HG03558 (cell line): ENCODE measurements around the gene MOV10L1.
"Not testable (repeated sequence)": the region's sequence is repeated elsewhere in the genome, so short reads cannot be mapped to it uniquely, and the experiment has no call there.

Experiments
- ATAC-seq: cut with Tn5 transposase; IDR thresholded peaks from one replicate; pipeline ENCODE4 v1.9.1; 2021; ENCODE audit warnings: moderate number of reproducible peaks; ENCODE audit not compliant: unreplicated experiment; ENCODE audit errors: extremely low read depth

The MOV10L1 gene

DNA sequence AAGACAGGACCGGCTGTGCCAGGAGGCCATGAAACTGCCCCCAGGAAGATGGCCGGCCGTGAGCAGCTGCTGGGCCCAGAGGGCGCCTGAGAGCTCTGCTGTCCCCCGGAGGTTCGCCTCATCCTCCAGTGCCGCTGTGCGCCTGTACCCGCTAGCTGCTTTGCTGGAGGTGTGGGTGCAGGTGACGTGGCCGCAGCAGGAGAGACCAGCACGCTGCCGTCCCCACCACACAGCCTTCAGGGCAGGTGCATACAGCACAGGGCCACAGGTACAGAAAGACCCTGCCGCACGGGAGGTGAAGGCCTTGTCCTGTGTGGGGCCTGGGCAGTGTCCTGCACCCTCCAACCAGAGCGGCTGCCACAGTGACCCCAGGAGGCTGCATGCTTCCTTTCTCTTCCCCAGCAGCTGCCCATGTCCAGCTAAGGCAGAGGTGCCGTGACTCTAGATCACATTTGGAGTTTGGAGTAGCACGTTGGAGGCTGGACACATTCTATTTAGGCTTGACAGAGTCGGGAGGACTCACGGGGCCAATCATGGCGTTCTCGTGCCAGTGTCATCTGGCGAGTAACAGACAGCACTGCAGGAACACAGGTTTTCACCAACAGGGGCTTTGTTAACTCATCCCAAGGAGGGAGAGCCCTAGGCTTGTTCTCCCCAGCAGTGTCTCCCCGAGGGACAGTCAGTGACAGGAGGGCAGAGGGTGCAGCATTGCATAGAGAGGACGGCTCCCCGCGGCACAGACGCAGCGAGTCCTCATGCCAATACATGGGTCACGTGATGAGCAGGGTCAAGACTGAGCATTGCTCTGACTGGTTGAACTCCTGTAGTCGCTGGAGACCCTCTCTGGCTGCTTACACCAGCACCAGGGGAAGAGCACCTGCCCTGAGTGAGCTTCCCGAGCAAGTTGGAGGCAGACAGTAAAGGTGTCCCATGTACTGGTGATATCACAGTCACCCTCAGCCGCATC, 62.0 kb downstream of the MOV10L1 start:
- no peak for ATAC-seq

DNA sequence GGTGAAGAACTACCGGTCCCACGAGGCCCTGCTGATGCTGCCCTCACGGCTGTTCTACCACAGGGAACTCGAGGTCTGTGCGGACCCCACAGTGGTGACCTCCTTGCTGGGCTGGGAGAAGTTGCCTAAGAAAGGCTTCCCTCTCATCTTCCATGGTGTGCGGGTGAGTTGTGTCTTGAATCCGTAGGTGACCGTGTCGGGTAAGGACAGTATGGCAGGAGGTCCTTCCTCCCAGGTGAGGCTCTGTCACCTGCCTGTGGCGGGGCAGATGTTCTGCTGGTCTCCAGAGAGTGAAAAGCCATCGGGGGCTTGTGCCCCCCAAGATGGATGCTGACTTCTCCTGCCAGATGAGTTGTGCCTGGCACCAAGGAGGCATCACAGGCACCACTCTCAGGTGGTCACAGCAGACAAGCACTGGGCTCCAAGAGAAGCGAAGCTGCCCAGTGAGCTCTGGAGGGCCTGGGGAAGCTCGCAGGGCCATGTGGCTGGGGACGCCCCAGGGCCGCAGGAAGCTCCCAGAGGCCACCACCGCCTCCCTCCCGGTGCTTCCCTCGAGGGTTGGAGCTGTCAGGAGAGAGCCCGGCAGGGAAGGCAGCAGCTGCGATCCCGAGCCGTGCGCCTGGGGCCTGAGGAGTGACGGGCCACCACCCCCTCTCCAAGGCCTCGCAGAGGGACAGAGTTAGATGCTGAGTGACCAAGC, 63.4 kb downstream of the MOV10L1 start:
- no peak for ATAC-seq

DNA sequence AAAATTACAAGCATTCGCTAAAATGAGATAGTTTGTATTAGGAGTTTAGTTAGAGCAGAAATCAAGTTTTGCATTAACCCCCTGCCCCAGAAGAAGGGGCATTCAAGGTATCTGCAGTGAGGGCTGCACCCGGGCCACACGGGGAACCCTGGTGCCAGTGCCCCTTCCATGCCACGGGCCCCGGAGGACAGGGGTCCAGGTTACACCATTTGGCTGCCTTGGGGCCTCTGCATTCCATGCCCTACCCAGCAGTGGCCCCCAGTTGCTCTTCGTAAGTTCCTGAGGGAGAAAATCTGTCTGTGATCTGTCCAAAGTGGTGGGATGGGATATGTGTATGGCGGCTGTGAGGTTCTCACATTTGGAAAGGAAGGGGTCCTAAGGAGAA, 63.9 kb downstream of the MOV10L1 start:
- no peak for ATAC-seq

DNA sequence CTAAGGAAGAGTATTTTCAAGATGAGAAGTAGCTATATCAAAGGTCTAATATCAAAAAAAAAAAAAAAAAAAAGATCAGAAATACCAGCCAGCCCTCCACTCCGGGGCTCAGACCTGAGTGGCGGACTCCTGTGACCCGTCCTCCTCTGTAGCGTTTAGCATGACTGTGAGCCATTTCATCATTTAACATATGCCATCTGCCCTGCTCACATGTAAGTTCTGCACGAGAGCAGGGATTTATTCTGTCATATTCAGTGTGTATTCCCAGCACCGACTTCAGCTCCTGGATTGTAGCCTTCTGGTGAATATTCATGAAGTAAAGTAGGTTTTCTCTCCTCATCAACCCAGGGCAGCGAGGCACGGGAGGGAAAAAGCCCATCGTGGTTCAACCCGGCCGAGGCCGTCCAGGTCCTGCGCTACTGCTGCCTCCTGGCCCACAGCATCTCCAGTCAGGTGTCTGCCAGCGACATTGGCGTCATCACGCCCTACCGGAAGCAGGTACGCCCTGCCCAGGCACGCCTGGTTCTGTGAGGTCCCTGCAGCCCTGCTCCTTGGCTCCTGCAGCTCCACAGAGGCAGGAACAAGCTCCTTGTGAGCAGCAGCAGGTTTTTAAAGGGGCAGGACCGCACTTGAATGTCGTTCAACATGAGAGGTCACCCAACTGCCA, 68.0 kb downstream of the MOV10L1 start:
- no peak for ATAC-seq

DNA sequence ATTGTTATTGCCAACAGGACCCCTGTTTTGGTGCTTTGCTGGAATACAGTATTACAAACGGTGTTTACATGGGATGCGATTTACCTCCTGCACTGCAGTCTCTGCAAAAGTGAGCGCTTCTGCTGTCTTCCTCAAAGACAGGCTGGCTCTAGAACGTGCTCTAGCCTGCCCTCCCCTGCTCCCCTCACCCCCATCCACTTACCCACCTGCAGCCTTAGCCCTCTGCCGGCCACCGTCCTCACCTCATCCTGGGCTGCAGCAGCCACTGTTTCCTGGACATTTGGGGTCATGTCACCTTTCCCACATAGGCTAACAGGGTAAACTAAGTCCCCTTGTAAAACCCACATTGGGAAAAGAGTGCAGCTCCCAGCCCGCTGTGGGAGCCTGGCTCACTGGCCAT, 71.1 kb downstream of the MOV10L1 start:
- ATAC-seq, result no peak

DNA sequence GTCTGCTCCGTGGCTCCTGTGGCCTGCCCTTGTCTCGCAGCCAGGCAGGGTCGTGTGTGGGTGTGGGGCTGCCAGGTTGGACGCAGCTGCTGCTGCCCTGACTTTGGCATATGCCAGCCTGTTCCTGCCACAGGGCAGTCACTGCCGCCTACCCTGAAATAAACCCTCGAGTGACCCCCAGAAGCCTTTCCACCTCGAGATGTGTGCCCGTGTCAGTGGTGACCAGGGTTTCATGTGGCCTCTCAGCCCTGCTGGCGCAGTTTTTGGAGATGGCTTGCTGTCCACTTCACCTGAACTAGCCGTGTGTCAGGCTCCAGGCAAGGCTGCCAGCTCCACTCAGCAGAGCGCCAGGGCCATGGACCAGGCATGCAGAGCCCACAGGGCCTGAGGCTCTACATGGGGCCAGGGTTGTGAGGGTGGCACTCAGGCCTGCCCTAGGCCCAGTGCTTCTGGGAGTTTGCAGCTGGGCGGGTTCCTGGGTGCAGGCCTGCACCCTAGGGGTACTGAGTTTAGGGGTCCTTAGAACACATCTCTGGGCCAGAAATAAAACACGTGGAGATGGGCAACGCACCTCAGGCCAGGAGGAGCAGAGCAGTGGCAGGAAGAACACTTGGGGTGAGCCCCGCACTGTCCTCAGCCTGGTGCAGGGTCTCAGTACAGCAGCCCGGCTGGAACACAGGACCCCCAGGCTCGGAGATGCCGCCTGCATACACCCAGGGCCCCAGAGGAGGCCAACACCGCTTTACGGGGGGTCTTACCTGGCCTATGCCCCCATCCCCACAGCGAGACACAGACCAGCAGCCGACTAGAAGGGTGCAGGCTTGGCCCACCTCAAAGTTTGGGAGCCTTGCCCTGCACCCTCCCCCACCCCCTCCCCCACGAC, 71.9 kb downstream of the MOV10L1 start:
- ATAC-seq, result no peak

DNA sequence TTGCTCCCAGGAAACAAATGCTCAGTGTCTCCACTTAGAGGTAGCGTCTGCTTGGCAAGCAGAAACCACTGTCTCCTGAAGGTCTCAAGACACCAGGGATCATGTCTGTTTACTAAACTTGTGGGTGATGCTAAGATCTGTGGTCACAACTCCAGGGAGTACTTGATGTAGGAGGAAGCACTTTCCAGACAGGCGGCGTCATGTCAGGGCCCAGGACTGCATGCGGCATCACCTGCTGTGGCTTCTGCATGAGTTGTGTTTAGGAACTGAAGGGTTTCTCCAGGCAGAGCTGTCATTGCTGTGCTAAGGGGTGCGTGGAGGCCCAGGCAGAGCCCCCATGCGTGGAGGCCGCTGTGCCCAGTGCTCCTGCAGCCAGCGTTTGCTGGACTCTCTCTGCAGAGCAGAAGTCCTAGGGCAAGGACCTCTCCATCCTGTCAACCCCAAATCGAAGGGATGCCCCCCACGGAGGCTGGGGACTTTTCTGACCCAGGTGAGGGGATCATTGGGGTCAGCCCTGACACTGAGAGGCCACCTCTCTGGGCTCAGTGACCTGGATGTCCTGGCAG, 72.7 kb downstream of the MOV10L1 start:
- ATAC-seq, result no peak

DNA sequence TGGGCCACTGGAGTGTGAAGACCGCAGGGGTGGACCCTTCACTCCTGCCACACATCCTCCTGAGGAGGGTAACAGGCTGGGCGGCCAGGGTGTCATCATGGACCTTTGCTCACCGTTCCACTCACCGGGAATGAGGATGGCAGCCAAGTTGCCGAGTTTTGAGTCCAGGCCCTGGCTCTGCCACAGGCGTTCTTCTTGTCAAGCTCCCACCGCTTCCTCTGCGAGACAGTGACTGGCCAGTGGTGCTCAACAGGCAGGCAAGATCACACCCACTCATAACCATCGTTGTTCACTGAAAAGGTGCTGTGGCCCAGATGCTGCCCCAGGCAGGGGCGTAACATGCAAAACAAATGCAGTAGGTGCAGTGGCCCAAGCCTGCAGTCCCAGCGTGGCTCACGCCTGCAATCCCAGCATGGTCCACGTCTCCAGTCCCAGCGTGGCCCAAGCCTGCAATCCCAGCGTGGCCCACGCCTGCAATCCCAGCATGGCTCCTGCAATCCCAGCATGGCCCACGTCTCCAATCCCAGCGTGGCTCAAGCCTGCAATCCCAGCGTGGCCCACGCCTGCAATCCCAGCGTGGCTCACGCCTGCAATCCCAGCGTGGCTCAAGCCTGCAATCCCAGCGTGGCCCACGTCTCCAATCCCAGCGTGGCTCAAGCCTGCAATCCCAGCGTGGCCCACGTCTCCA, 75.8 kb downstream of the MOV10L1 start:
- ATAC-seq, result no peak

DNA sequence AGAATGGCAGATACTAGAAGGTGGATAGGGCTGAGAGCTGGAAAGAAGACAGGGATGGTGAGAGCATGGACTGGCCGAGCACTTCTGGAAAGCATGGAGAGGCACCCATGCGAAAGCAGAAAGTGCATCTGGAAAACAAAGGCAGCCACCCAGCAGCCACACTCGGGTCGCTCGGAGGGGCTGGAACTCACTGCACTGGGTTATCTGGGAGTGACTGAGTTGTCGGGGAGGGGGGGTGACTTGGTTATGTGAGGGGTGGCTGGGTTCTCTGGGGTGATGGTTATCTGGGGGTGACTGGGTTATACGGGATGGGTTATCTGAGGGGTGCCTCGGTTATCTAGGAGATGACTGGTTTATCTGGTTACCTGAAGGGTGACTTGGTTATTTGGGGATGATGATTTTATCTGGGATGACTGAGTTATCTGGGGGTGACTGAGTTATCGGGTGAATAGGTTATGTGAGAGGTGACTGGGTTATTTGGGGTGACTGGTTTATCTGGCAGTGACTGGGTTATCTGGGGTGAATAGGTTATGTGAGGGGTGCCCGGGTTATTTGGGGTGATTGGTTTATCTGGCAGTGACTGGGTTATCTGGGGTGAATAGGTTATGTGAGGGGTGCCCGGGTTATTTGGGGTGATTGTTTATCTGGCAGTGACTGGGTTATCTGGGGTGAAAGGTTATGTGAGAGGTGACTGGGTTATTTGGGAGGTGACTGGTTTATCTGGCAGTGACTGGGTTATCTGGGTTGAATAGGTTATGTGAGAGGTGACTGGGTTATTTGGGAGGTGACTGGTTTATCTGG, 78.1 kb downstream of the MOV10L1 start:
- no peak for ATAC-seq

DNA sequence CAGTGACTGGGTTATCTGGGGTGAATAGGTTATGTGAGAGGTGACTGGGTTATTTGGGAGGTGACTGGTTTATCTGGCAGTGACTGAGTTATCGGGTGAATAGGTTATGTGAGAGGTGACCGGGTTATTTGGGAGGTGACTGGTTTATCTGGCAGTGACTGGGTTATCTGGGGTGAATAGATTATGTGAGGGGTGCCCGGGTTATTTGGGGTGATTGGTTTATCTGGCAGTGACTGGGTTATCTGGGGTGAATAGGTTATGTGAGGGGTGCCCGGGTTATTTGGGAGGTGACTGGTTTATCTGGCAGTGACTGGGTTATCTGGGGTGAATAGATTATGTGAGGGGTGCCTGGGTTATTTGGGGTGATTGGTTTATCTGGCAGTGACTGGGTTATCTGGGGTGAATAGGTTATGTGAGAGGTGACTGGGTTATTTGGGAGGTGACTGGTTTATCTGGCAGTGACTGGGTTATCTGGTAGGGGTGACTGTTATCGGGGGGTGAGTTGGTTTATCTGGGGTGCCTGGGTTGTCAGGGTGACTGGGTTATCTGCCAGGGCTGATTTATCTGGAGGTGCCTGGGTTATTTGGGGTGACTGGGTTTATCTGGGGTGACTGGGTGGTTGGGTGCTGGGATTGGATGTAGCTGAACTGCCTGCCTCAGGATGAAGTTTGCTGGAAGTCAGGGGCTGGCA, 78.8 kb downstream of the MOV10L1 start:
- not testable (repeated sequence) for ATAC-seq

DNA sequence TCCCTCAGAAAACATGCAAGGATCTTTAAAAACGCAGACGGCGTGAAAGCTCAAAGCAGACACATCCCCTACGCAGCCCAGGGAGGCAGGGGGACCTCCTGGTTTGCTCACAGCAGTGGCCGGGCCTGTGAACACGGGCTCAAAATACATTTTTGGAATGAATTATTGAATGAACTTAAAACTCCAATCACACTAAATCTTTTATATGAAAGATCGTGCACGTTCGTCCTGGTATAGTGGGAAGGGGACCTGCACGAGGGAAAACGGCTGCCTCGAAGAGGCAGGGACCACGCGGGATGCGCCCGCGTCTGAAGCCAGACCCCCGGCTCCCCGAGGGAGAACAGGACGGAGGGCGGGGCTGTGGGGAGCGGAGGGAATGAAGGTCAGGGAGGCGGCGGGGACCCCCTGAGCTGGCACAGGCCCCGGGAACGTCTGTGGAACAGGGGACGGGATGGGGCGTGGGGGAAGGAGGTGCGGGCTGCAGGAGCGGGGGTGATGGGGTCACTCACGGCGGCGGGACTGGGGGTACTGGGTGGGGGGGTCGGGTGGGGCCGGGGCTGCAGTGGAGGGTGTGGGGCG, 79.5 kb downstream of the MOV10L1 start:
- ATAC-seq, result no peak

DNA sequence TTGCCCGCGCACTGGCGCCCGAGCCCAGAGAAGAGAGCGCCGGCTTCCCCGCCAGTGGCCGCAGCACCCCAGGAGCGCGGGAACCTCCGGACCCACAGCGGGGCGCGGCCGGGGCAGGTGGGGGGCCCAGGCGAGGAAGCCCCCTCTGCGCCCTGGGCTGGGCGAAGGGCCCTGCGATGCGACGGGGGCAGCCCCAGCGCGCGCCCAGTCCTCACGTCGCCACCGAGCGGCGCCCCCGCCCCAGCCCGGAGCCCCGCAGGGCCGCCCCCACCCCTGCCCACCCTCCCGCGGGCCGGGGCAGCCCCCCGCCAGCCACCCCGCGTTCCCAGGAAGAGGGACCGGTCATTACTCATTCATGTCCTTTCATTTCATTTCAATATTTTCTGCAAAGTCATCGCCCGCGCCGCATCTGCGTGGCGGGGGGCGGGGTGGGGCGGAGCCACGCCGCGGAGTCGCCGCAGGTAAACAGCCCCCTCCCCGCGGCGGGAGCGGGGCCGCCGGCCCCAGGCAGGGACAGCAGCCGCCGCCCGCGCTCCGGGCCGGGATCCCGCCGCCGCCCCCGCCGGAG, 80.1 kb downstream of the MOV10L1 start:
- ATAC-seq, result no peak

DNA sequence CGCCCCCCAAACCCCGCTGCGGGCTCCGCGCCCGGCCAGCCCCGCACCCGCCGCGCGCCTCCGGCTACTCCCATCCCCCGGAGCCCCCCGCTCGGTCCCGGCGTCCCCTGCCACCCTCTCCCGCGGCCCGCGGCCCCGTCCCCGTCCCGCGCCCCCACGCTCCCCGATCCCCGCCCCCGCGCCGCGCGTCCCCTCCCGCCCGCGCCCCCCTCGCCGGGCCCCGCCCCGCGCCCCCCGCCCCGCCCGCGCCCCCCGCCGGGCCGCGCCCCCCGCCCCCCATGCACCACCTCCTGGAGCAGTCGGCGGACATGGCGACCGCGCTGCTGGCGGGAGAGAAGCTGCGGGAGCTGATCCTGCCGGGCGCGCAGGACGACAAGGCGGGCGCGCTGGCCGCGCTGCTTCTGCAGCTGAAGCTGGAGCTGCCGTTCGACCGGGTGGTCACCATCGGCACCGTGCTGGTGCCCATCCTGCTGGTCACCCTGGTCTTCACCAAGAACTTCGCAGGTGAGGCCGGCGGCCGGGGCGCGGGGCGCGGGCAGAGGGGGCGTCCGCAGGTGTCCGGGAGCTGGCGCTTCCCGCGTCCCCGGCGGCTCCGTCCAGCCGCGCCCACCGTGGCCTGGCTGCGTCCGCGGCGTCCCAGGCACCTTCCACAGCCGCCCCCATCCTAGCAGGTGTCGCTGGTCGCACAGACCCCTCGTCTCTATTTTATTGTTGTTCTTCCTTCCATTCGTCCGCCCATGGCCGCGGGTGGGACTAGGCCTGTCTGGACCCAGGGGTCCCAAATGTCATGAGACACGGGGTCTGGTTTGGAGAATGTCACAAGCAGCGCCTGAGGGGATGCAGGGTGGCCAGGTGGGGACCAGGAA, 80.9 kb downstream of the MOV10L1 start, which contains the start of gene PANX2:
Gene PANX2 (plus strand): TSS at position 279 of the 866 bp plus-strand sequence. CDS start 0 bp downstream, at position 279.
- ATAC-seq, result no peak

DNA sequence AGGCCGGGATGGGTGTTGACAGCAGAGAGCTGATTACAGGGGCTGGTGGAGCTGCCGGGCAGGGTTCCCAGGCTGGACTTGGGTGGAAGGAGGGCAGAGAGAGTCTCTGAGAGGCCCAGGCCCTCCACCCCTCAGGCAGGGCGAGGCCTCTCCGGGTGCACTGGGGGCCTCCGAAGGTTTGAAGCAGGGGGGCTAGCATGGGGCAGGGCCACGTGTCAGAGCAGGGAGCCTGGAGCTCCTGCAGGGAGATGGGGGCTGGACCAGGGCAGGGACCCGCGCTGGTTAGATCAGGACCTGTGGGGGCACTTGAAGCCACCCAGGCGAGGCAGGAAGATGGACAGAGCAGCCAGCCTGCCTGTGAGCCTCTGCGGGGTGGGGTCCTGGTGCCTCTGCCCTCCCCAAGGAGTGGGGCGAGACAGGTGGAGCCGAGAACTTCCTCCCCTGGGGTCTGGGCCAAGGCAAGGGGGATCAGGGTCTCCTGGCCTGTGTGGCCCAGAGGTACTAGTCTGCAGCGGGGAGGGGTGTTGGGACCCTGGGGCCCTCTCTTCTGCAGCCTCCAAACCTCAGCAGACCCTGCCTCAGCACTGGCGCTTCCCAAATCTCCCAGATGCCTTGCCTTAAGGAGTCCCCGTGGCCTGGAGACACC, 81.6 kb downstream of the MOV10L1 start:
- ATAC-seq, result no peak

DNA sequence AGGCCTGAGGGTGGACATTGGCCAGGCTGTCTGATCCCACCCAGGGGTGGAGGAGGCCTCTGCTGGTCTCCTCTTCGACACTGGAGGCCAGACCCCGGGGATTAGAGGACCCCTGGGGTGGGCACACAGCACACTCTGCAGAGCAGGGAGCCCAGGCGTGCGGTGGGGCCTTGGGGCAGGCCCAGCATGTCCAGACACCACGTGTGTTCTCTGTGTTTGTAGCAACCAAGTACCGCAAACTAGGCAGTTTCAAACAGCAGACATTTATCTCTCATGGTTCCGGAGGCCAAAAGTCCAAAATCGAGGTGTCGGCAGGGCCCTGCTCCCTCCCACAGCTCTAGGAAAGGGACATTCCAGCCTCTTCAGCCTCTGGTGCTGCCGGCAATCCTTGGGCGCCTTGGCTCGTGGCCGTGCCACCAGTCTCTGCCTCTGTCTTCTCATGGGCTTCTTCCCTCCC, 82.2 kb downstream of the MOV10L1 start:
- no peak for ATAC-seq
